ENCODE measurements around the gene EZH2.

DNA sequence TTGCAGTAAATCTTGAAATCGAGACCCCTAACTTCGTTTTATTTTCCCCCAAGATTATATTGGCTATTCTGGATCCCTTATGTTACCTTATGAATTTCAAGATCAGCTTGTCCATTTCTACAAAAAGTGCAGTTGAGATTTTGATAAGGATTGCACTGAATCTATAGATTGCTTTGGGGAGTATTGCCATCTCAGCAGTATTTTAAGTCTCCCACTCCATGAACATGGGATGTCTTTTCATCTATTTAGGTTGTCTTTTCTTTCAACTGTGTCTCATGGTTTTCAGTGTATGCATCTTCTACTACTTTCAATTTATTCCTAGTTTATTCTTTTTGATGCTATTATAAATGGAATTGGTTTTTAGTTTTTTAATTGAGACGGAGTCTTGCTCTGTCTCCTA, 89.6 kb downstream of the EZH2 start:
- TF ChIP-seq, protein P1, sequence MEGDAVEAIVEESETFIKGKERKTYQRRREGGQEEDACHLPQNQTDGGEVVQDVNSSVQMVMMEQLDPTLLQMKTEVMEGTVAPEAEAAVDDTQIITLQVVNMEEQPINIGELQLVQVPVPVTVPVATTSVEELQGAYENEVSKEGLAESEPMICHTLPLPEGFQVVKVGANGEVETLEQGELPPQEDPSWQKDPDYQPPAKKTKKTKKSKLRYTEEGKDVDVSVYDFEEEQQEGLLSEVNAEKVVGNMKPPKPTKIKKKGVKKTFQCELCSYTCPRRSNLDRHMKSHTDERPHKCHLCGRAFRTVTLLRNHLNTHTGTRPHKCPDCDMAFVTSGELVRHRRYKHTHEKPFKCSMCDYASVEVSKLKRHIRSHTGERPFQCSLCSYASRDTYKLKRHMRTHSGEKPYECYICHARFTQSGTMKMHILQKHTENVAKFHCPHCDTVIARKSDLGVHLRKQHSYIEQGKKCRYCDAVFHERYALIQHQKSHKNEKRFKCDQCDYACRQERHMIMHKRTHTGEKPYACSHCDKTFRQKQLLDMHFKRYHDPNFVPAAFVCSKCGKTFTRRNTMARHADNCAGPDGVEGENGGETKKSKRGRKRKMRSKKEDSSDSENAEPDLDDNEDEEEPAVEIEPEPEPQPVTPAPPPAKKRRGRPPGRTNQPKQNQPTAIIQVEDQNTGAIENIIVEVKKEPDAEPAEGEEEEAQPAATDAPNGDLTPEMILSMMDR (IDR thresholded peaks at IDR 0.05), result no peak
- no peak for TF ChIP-seq POLR2A (IDR thresholded peaks at IDR 0.05)

All from heart left ventricle (tissue), 13 donors.